OCI-LY1 (cell line): ENCODE measurements around the gene CYTL1.

Experiments used
- H2AFZ ChIP-seq: fragments of 200-600 bp; sonication (generic), shearing (Covaris generic); 2 replicates; pipeline ENCODE4 v1.6.0; 2014; ENCODE audit warnings: antibody characterized with exemption, mild to moderate bottlenecking, low read length
- H3F3A ChIP-seq: fragments of 200-600 bp; sonication (generic), shearing (Covaris generic); 2 replicates; pipeline ENCODE4 v1.6.0; 2014; ENCODE audit warnings: mild to moderate bottlenecking, antibody characterized with exemption, low read length, moderate library complexity; ENCODE audit not compliant: insufficient read depth
- H3K27ac ChIP-seq: fragments of 200-600 bp; sonication (generic); 2 replicates; pipeline ENCODE4 v1.5.1; 2014; ENCODE audit warnings: low read length, mixed run types, mild to moderate bottlenecking, low read depth; ENCODE audit not compliant: poor library complexity, severe bottlenecking
- H3K27me3 ChIP-seq: fragments of 200-600 bp; sonication (generic); 2 replicates; pipeline ENCODE4 v1.6.0; 2014; ENCODE audit warnings: antibody characterized with exemption, mild to moderate bottlenecking, low read length, moderate library complexity; ENCODE audit not compliant: insufficient read depth
- H3K36me3 ChIP-seq: fragments of 200-600 bp; sonication (generic); 2 replicates; pipeline ENCODE4 v1.6.1; 2014; ENCODE audit warnings: mild to moderate bottlenecking, antibody characterized with exemption, low read length, moderate library complexity, mixed read lengths; ENCODE audit not compliant: insufficient read depth
- H3K4me1 ChIP-seq: fragments of 200-600 bp; sonication (generic); 2 replicates; pipeline ENCODE4 v1.5.1; 2014; ENCODE audit warnings: mild to moderate bottlenecking, low read length, moderate library complexity; ENCODE audit not compliant: insufficient read depth, severe bottlenecking
- H3K4me2 ChIP-seq: fragments of 200-600 bp; sonication (generic), shearing (Covaris generic); 2 replicates; pipeline ENCODE4 v1.6.1; 2014; ENCODE audit warnings: low read length
- H3K4me3 ChIP-seq: fragments of 200-600 bp; sonication (generic); 2 replicates; pipeline ENCODE4 v1.5.1; 2014; ENCODE audit warnings: low read length, low read depth, mild to moderate bottlenecking, mixed read lengths; ENCODE audit not compliant: poor library complexity, severe bottlenecking
- H3K79me2 ChIP-seq: fragments of 200-600 bp; shearing (Covaris generic); 2 replicates; pipeline ENCODE4 v1.6.1; 2016; ENCODE audit warnings: mixed run types, low read length, mixed read lengths; ENCODE audit not compliant: insufficient read depth
- H3K9ac ChIP-seq: fragments of 200-600 bp; sonication (generic), shearing (Covaris generic); 2 replicates; pipeline ENCODE4 v1.6.1; 2014; ENCODE audit warnings: mild to moderate bottlenecking, low read length, mixed read lengths
- H3K9me2 ChIP-seq: fragments of 200-600 bp; sonication (generic), shearing (Covaris generic); 2 replicates; pipeline ENCODE4 v1.6.1; 2014; ENCODE audit warnings: low read depth, mild to moderate bottlenecking, low read length, mixed read lengths
- H3K9me3 ChIP-seq: fragments of 200-600 bp; shearing (Covaris generic); 2 replicates; pipeline ENCODE4 v1.6.1; 2014; ENCODE audit warnings: low read length, mixed read lengths
- H4K20me1 ChIP-seq: fragments of 200-600 bp; sonication (generic), shearing (Covaris generic); 2 replicates; pipeline ENCODE4 v1.6.0; 2016; ENCODE audit warnings: mild to moderate bottlenecking, low read length; ENCODE audit not compliant: insufficient read depth
- EZH2 ChIP-seq: fragments of 200-600 bp; sonication (generic), shearing (Covaris generic); IDR thresholded peaks from 2 replicates; pipeline ENCODE4 v1.8.0; 2017; ENCODE audit warnings: borderline replicate concordance, mixed run types, mild to moderate bottlenecking, antibody characterized with exemption, low read length, moderate library complexity, mixed read lengths
- TF ChIP-seq, protein P1 (sequence below): fragments of 200-600 bp; sonication (generic), shearing (Covaris generic); IDR thresholded peaks from 2 replicates; pipeline ENCODE4 v1.5.1; 2017; ENCODE audit warnings: mild to moderate bottlenecking, antibody characterized with exemption, low read length, moderate library complexity, mixed read lengths

The CYTL1 gene

DNA sequence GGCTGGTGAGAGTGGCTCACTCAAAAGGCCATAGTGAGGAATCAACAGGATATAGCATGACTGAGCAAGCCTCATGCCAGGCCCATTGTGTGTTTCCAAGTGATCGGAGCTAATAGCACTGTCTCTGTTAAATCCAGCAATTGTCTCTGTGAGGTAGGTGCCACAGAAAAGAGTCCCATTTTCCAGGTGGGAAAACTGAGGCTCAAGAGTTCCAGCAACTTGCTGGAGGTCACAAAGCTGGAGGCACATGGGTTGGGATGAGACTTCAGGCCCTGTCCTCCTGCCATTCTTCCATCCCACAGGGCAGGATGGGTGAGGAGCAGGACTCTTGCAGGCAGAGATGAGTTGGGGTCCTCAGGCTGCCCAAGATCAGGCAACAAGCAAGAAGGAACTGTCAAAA lies 1.1 kb upstream of the CYTL1 start:
- H3K9me2 ChIP-seq, result no peaks in the 10 kb centered on the region
- TF ChIP-seq EZH2, result no peak
- TF ChIP-seq, protein P1, sequence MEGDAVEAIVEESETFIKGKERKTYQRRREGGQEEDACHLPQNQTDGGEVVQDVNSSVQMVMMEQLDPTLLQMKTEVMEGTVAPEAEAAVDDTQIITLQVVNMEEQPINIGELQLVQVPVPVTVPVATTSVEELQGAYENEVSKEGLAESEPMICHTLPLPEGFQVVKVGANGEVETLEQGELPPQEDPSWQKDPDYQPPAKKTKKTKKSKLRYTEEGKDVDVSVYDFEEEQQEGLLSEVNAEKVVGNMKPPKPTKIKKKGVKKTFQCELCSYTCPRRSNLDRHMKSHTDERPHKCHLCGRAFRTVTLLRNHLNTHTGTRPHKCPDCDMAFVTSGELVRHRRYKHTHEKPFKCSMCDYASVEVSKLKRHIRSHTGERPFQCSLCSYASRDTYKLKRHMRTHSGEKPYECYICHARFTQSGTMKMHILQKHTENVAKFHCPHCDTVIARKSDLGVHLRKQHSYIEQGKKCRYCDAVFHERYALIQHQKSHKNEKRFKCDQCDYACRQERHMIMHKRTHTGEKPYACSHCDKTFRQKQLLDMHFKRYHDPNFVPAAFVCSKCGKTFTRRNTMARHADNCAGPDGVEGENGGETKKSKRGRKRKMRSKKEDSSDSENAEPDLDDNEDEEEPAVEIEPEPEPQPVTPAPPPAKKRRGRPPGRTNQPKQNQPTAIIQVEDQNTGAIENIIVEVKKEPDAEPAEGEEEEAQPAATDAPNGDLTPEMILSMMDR, result no peak
- no peaks in the 10 kb centered on the region for H3K4me1 ChIP-seq
- H3K4me3 ChIP-seq, result no peak overlapping the region
- H3K9me3 ChIP-seq, result no peaks in the 10 kb centered on the region
- no peaks in the 10 kb centered on the region for H3K79me2 ChIP-seq
- H3K27me3 ChIP-seq, result no peaks in the 10 kb centered on the region; the same call in 1 of the 2 replicates
- no peaks in the 10 kb centered on the region for H3K36me3 ChIP-seq
- H3K9ac ChIP-seq, result no peak overlapping the region
- no peaks in the 10 kb centered on the region for H3F3A ChIP-seq
- H4K20me1 ChIP-seq, result no peaks in the 10 kb centered on the region
- no peak overlapping the region for H2AFZ ChIP-seq
- no peak overlapping the region for H3K4me2 ChIP-seq
- no peak overlapping the region for H3K27ac ChIP-seq

GRCh38 chr4:5019796-5020195 lies 538 bp upstream of the CYTL1 start:
- Histone ChIP-seq H4K20me1 (no peaks in the 10 kb centered on the region), H3K36me3 (no peaks in the 10 kb centered on the region), H3K79me2 (no peaks in the 10 kb centered on the region), H3K27ac (no peak overlapping the region), H3K4me2 (no peak overlapping the region), H3K4me1 (no peaks in the 10 kb centered on the region), H3K27me3 (no peaks in the 10 kb centered on the region; the same call in 1 of the 2 replicates), H3K9me2 (no peaks in the 10 kb centered on the region), H3K9me3 (no peaks in the 10 kb centered on the region), H2AFZ (no peak overlapping the region), H3F3A (no peaks in the 10 kb centered on the region), H3K9ac (no peak overlapping the region), H3K4me3 (no peak overlapping the region)
- TF ChIP-seq EZH2, result no peak

DNA sequence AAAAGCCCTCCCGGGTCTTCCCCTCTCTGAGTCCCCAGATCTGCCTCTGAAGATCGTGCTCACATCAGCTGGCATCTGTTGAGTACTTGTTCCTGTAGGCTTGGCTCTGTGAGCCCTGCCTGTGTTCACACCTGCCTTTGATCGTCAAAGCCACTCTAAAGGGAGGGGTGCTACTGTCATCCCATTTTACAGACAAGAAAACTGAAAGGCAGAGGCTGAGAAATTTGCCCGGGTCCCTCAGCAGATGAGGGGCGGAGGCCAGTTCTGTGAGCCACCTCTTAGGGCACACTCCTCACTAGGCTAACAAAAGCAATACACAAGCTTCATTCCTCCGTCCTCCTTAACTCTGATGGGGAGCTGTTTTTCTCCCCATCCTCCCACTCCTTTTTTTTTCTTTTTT lies 655 bp downstream of the CYTL1 start:
- Histone ChIP-seq H3F3A (no peaks in the 10 kb centered on the region), H3K79me2 (no peaks in the 10 kb centered on the region), H3K4me3 (no peak overlapping the region), H4K20me1 (no peaks in the 10 kb centered on the region), H3K4me2 (no peak overlapping the region), H3K27ac (no peak overlapping the region), H3K36me3 (no peaks in the 10 kb centered on the region), H3K9ac (no peak overlapping the region), H3K9me2 (no peaks in the 10 kb centered on the region), H3K4me1 (no peaks in the 10 kb centered on the region), H3K27me3 (no peaks in the 10 kb centered on the region), H3K9me3 (no peaks in the 10 kb centered on the region), H2AFZ (no peak overlapping the region)
- TF ChIP-seq EZH2, result no peak
- TF ChIP-seq, protein P1, result no peak

DNA sequence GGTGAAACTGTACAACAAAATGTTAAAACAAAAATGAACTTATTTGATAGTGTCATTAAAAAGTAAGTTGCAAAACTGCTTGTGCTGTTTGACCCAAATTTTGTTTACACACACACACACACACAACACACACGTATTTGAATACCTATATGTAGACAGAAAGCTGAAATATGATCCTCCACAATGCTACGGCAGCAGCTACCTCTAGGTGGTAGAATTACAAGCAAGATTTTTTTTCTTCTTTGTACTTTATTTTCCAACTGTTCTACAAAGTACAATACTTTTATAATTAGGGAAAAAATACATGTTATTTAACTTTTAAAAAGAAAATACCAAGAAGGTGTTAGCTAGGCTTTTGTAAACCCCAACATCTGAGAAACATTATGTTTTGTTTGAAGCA lies 1.2 kb downstream of the CYTL1 start:
- no peak for TF ChIP-seq EZH2
- TF ChIP-seq, protein P1, result no peak

More for the DNA sequence above, 1.2 kb downstream of the CYTL1 start:
- Histone ChIP-seq H3K4me1 (no peaks in the 10 kb centered on the region), H3K36me3 (no peaks in the 10 kb centered on the region), H3K27me3 (no peaks in the 10 kb centered on the region), H3K27ac (no peak overlapping the region), H3K4me3 (no peak overlapping the region), H2AFZ (no peak overlapping the region), H3K9me2 (no peaks in the 10 kb centered on the region), H3K9me3 (no peaks in the 10 kb centered on the region), H3K9ac (no peak overlapping the region), H4K20me1 (no peaks in the 10 kb centered on the region), H3F3A (no peaks in the 10 kb centered on the region), H3K4me2 (no peak overlapping the region), H3K79me2 (no peaks in the 10 kb centered on the region)
